CMK (cell line): ENCODE data around the gene PISD.
A peak's percentile ranks its signal among the peaks of the same experiment; 100 is the strongest.
"Not testable (repeated sequence)": the region's sequence is repeated elsewhere in the genome, so short reads cannot be mapped to it uniquely, and the experiment has no call there.

Source experiments
- DNase-seq: peaks from one replicate; pipeline ENCODE4 v3.0.0-alpha.2; 2010; ENCODE audit warnings: low read depth

The PISD gene

GRCh38 chr22:31661851-31662667 lies at the start of gene PISD:
TSS of gene PISD (minus strand) at chr22:31662215. CDS start at chr22:31662208, 7 bp downstream.
- DNase-seq = peak; percentile 87

GRCh38 chr22:31711226-31711625 lies 49.2 kb upstream of the PISD start:
- not testable (repeated sequence) for DNase-seq

- DNase-seq = no peak
Observed at GRCh38 chr22:31707519-31707918, 45.5 kb upstream of the PISD start.

- DNase-seq = no peak
Observed at GRCh38 chr22:31695423-31695822, 33.4 kb upstream of the PISD start.

GRCh38 chr22:31694046-31694445 lies 32.0 kb upstream of the PISD start:
- not testable (repeated sequence) for DNase-seq

- DNase-seq = no peak
Observed at GRCh38 chr22:31692186-31692886, 30.3 kb upstream of the PISD start.

- no peak for DNase-seq
Observed at GRCh38 chr22:31691408-31691807, 29.4 kb upstream of the PISD start.

- no peak for DNase-seq
Observed at GRCh38 chr22:31683181-31684105, 21.4 kb upstream of the PISD start.

- DNase-seq = no peak
Observed at GRCh38 chr22:31682751-31683150, 20.7 kb upstream of the PISD start.

GRCh38 chr22:31681349-31682345 lies 19.6 kb upstream of the PISD start:
- DNase-seq = no peak

GRCh38 chr22:31680861-31681341 lies 18.9 kb upstream of the PISD start:
- DNase-seq = no peak

GRCh38 chr22:31678748-31679147 lies 16.7 kb upstream of the PISD start:
- no peak for DNase-seq

GRCh38 chr22:31676700-31677099 lies 14.7 kb upstream of the PISD start:
- DNase-seq = peak; percentile 79

GRCh38 chr22:31674219-31674618 lies 12.2 kb upstream of the PISD start:
- DNase-seq = not testable (repeated sequence)

- DNase-seq = not testable (repeated sequence)
Observed at GRCh38 chr22:31668849-31669248, 6.8 kb upstream of the PISD start.

- no peak for DNase-seq
Observed at GRCh38 chr22:31662668-31663037, 638 bp upstream of the PISD start.

- not testable (repeated sequence) for DNase-seq
Observed at GRCh38 chr22:31660860-31661341, 1.1 kb downstream of the PISD start.

- no peak for DNase-seq
Observed at GRCh38 chr22:31659246-31659645, 2.8 kb downstream of the PISD start.

GRCh38 chr22:31654408-31654807 lies 7.6 kb downstream of the PISD start:
- DNase-seq = no peak

- DNase-seq = no peak
Observed at GRCh38 chr22:31653944-31654343, 8.1 kb downstream of the PISD start.
